Prostate gland (tissue), 2 donors: ENCODE measurements around the gene ELK3.

ENCODE experiments used
- CTCF ChIP-seq, 4 experiments: fragments of 200-600 bp in 2 of 4; fragments of 450-650 bp in 2 of 4; sonication (generic) in 2 of 4; IDR thresholded peaks; 1 replicate in 3 of 4; 2 replicates in 1 of 4; pipeline ENCODE4 v1.5.1; 2016 to 2019; ENCODE audit warnings: antibody characterized with exemption in 4 of 4, mild to moderate bottlenecking in 2 of 4, moderate library complexity in 2 of 4
- POLR2A ChIP-seq: fragments of 450-650 bp; IDR thresholded peaks from one replicate; pipeline ENCODE4 v1.6.1; 2016; ENCODE audit warnings: antibody characterized with exemption, mild to moderate bottlenecking
- POLR2AphosphoS5 ChIP-seq: sonication (generic); formaldehyde crosslinking; IDR thresholded peaks from one replicate; pipeline ENCODE4 v1.6.1; 2017; ENCODE audit warnings: antibody characterized with exemption

- TF ChIP-seq POLR2AphosphoS5: no peak
- no peak for TF ChIP-seq CTCF (IDR thresholded peaks at IDR 0.05)
- no peak for TF ChIP-seq POLR2A
Measured at GRCh38 chr12:96310067-96310466, 115.9 kb downstream of the ELK3 start.
